Stimulated activated naive B cell treated with anti-CD40 and anti-IgM and Interleukin-4, amounts not matched to agents 10 μg/mL and 1 μg/mL and 100 μg/mL, for 72 hours (primary cell): ENCODE results near the gene DCAF12.
"Not testable (repeated sequence)": the region's sequence is repeated elsewhere in the genome, so short reads cannot be mapped to it uniquely, and the experiment has no call there.

ENCODE experiments used
- ATAC-seq, 2 donors: fragments of 150-1000 bp; cut with Tn5 transposase; replicated peaks; 2 replicates each; pipeline ENCODE4 v1.10.0; 2021; ENCODE audit warnings: moderate library complexity in 1 of 2
- DNase-seq: peaks from one replicate; pipeline ENCODE4 v3.0.0; 2021
- H3K27ac Mint-ChIP-seq: one replicate; pipeline ENCODE4 v1.8.0; 2022; ENCODE audit warnings: mild to moderate bottlenecking, mixed read lengths
- H3K27me3 Mint-ChIP-seq, 2 donors: one replicate each; pipeline ENCODE4 v1.8.0; 2022; ENCODE audit warnings: mixed read lengths in 2 of 2
- H3K36me3 Mint-ChIP-seq, 2 donors: one replicate each; pipeline ENCODE4 v1.8.0; 2022; ENCODE audit warnings: mixed read lengths in 2 of 2, mild to moderate bottlenecking in 1 of 2
- H3K4me1 Mint-ChIP-seq, 2 donors: one replicate each; pipeline ENCODE4 v1.8.0; 2022; ENCODE audit warnings: mixed read lengths in 2 of 2, mild to moderate bottlenecking in 1 of 2
- H3K4me3 Mint-ChIP-seq, 2 donors: one replicate each; pipeline ENCODE4 v1.8.0; 2022; ENCODE audit warnings: mild to moderate bottlenecking in 2 of 2, mixed read lengths in 2 of 2, moderate library complexity in 1 of 2
- H3K9me3 Mint-ChIP-seq, 2 donors: one replicate each; pipeline ENCODE4 v1.8.0; 2022; ENCODE audit warnings: mixed read lengths in 2 of 2, mild to moderate bottlenecking in 1 of 2

Gene DCAF12

DNA sequence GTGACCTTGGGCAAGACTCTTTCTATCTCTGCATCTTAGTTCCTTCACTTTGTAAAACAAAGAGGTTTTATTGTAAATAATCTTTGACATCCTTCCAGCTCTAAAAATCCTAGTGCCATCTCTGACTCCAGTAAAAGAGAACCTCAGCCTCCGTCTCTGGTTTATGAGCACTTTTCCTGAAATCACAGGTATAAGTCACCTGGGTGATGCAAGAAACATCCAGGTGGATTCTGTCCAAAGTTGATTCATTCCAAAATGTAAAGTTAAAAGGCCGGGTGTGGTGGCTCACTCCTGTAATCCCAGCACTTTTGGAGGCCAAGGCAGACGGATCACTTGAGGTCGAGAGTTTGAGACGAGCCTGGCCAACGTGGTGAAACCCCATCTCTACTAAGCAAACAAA lies 56.7 kb downstream of the DCAF12 start:
- no peak for DNase-seq
- no peaks in the 10 kb centered on the region for H3K36me3 Mint-ChIP-seq

DNA sequence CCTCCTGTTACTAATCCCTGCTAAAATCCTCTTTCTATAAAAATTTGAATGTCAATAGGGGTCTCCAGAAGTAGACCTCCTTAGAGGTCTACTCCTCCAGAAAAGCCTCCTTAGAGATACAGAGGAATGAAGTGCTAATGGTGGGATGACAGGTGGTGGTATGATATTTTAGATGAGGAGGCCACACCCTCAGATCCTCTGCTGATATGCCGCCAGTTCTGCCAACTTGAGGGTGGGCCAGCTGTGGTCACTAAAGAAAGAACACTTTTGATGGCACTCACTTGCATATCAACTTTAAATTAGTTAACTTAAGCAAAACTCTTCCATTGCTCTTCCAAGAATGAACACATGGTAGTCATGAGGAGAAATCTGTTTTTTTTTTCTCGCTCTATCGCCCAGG lies 61.0 kb downstream of the DCAF12 start:
- Mint-ChIP-seq H3K4me3 (no peak overlapping the region), H3K4me1 (no peaks in the 10 kb centered on the region), H3K9me3 (no peaks in the 10 kb centered on the region), H3K27ac (no peak overlapping the region), H3K36me3 (no peaks in the 10 kb centered on the region), H3K27me3 (peaks cover 5 to 34% of the 10 kb centered on the region in 2 donors)
- no peak for DNase-seq
- no peak for ATAC-seq

More for the DNA sequence above, 56.7 kb downstream of the DCAF12 start:
- H3K4me3 Mint-ChIP-seq, result no peak overlapping the region
- no peak for ATAC-seq
- no peaks in the 10 kb centered on the region for H3K4me1 Mint-ChIP-seq
- peaks cover 18 to 59% of the 10 kb centered on the region in 2 donors for H3K27me3 Mint-ChIP-seq
- H3K27ac Mint-ChIP-seq, result no peak overlapping the region
- H3K9me3 Mint-ChIP-seq, result no peaks in the 10 kb centered on the region

DNA sequence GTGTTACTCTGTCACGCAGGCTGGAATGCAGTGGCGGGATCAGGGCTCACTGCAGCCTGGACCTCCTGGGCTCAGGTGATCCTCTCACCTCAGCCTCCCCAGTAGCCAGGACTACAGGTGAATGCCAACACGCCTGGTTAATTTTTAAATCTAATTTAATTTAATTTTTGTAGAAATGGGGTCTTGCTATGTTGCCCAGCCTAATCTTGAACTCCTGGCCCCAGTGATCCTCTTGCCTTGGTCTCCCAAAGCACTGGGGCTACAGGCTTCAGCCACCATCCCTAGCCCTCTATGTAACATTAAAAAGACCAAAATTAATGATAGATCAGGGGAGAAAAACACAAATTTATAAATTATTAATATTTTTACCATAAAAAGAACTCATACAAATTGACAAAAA lies 66.5 kb downstream of the DCAF12 start:
- no peak overlapping the region for H3K4me3 Mint-ChIP-seq
- ATAC-seq, result no peak
- peaks cover 13 to 25% of the 10 kb centered on the region in 2 donors for H3K27me3 Mint-ChIP-seq
- no peak for DNase-seq
- H3K36me3 Mint-ChIP-seq, result no peaks in the 10 kb centered on the region
- H3K4me1 Mint-ChIP-seq, result no peaks in the 10 kb centered on the region
- no peak overlapping the region for H3K27ac Mint-ChIP-seq
- H3K9me3 Mint-ChIP-seq, result no peaks in the 10 kb centered on the region

DNA sequence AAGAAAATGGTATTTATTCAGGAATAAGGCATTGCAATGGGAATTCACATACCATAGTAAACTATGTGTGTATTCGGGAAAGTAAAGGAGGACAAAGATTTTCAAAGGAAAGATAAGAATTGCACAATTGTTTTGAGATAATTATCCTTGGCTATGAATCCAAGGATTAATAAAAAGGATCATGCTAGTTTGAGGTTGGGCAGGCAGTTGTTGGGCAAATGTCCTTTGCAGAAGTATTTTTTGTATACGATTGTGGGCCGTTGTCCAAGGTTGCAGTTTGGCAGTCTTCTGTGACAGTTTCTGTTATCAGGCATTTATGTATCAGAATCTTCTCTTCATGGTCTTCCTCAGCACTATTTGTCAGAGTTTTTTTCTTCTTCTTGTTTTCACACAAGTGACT lies 67.2 kb downstream of the DCAF12 start:
- H3K27me3 Mint-ChIP-seq, result peaks cover 8 to 19% of the 10 kb centered on the region in 2 donors
- H3K36me3 Mint-ChIP-seq, result no peaks in the 10 kb centered on the region
- no peaks in the 10 kb centered on the region for H3K4me1 Mint-ChIP-seq
- ATAC-seq, result no peak
- no peak for DNase-seq
- no peak overlapping the region for H3K4me3 Mint-ChIP-seq
- no peaks in the 10 kb centered on the region for H3K9me3 Mint-ChIP-seq
- H3K27ac Mint-ChIP-seq, result no peak overlapping the region

DNA sequence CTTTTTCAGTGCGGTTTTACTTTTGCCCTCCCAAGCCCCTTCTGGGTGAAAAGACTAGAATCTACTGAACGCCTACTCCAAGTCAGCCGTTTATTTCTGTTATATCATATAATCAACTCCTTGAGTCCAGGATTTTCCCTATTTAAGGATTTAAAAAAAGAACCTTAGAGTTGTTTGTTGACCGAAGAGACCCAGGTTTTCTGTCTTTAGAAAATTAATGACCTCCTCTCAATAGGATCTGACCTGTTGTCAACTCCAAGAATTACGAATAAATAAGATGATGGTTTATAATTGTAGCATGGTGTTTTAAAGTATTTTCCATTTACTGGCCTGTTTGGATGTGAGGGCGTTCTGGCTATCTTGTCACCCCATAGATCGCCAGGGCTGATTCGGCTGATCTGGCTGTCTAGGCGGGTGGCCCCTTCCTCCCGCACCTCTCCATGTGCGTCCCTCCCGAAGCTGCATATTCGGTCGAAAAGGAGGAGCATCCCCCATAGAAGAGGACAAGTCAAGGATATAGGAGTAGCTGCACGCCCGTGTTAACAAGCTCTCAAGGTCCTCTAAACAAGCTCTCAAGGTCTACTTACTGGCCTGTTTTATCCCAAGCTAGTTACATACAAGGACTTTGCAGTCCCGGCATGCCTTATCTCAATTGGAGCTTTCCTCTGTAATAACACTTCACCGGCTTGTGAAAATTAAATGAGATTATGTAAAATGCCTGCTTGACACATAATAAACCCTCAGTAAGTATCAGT lies 76.7 kb downstream of the DCAF12 start:
- Mint-ChIP-seq H3K4me1 (peaks cover 16 to 18% of the 10 kb centered on the region in 2 donors), H3K36me3 (peaks cover 2 to 11% of the 10 kb centered on the region in 2 donors), H3K27me3 (peaks cover 0 to 8% of the 10 kb centered on the region in 2 donors), H3K4me3 (peak overlapping the region; percentile 88 to 93), H3K27ac (peak overlapping the region; percentile 99), H3K9me3 (no peaks in the 10 kb centered on the region)
- DNase-seq (no peak), ATAC-seq (no peak)

DNA sequence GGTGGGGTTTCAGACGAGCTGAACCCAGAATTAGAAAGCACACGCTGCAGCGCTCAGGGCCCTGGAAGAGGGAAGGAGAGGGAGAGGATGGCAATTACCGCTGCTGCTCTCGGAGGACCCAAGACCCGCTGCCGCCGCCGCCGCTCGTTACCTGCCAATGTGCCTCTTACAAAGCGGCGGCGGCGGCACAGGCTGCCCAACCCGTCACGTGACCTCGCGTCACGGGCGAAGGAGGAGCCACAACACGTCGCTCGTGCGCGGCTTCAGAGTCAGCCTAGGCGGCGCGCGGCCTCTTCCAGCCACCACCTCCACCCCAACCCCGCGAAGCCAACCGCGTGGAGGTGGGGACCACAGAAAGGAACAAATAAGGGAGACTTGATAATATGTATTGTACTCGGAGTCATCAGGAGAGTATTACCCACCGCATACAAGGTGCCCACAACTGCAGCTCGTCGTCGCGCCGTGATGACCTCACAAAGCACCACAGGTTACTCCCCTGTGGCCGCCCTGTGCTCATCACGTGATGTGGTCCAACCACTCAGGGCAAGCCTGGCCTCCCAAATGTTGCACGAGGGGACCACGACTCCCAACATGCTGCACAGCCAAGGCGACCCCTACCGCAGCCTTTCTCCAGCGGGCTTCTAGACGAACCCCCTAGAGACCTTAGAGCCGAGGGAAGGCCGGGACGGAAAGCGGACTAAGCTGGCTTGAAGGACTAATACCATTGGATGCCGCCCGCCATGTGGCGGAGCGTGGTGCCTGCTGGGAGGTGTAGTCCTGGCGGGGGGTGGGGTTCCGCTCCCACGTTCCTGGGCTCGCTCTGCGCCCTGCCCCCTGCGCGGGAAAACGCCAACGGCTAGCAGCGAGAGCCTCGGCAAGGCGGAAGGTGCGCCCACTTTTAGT lies 77.5 kb downstream of the DCAF12 start, which contains the start of gene UBAP2:
Gene UBAP2 (minus strand): TSS at position 161 of the 903 bp plus-strand sequence. CDS start 31,739 bp downstream, outside the sequence.
- Mint-ChIP-seq H3K36me3 (peaks cover 2 to 11% of the 10 kb centered on the region in 2 donors), H3K4me1 (peaks cover 16 to 18% of the 10 kb centered on the region in 2 donors), H3K9me3 (no peaks in the 10 kb centered on the region), H3K27me3 (peaks cover 0 to 8% of the 10 kb centered on the region in 2 donors), H3K27ac (peak within 1 kb of the TSS; percentile 99), H3K4me3 (peak within 1 kb of the TSS; percentile 88 to 93)
- peak; percentile 94 for DNase-seq
- peak; percentile 82 to 88 for ATAC-seq

DNA sequence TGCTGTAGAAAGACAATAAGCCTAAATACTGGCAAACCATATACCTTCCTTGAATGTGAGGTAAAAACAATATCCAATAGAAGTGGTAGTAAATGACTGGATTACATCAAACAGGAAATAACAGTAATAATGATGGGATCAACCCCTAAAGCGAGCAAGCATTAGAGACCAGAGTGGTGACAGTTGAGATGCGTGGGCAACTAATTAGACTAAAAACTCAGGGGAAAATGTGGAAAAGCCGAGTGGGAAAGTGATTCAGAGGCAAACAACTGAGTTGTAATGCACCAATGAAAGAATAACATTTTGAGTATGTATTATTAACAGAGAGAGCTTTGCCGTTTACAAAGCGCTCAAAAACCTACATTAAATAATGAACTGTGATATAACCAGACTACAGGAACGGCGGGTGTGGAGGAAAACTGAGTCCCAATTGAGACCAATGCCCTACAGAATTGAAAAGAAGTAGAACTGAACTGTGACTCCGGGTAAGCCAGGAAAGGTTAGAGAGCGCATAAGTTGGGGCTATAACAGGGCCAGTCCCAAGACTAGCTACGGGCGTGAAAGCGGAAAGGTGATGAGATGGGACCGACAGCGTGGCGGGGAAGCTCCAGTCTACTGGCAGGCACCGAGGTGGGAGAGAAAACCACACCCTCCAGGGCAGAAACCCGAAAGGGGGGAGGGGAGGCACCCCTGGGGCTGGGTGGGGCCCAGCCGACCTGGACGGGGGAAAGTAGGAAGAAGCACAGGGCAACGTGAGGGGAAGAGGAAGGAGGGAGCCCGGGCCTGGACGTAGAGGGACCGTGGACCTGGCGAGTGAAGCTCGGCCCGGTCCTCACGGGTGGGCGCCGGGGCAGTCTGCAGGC lies 78.4 kb downstream of the DCAF12 start:
- peak overlapping the region; percentile 88 to 93 for H3K4me3 Mint-ChIP-seq
- peak overlapping the region; percentile 99 for H3K27ac Mint-ChIP-seq
- peak; percentile 40 to 50 for ATAC-seq
- peaks cover 16 to 18% of the 10 kb centered on the region in 2 donors for H3K4me1 Mint-ChIP-seq
- H3K27me3 Mint-ChIP-seq, result peaks cover 0 to 8% of the 10 kb centered on the region in 2 donors
- H3K36me3 Mint-ChIP-seq, result peaks cover 2 to 12% of the 10 kb centered on the region in 2 donors
- peak; percentile 52 for DNase-seq
- no peaks in the 10 kb centered on the region for H3K9me3 Mint-ChIP-seq

DNA sequence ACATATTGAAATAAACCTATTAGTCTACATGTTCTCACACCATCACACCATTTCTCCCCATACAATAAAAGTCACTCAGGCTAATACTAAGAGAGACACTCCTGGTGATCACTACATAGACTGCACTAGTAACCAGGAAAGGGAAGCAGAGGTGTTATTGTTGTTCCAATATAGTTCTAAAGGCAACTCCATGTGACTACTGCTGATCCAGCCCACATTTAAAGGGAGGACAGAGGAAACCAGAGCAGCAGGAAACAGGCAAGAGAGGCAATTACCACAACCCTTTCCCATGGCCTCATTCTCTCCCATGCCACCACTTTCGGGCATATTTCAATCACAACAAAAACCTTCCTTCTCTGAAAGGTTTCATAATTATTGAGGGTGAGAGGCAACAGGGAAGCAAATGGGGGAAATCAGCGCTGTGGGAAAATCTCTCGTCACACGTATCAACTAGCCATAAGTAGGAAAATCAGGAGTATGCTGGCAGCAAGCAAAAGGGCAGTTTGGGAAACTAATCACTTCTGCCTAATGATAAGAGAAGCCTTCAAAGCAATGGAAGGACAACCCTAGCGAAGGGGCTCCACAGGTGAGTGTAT lies 79.6 kb downstream of the DCAF12 start:
- peak overlapping the region; percentile 77 to 88 for H3K4me3 Mint-ChIP-seq
- peaks cover 0 to 2% of the 10 kb centered on the region in 2 donors for H3K27me3 Mint-ChIP-seq
- ATAC-seq, result no peak
- no peak for DNase-seq
- H3K9me3 Mint-ChIP-seq, result no peaks in the 10 kb centered on the region
- peaks cover 3 to 17% of the 10 kb centered on the region in 2 donors for H3K36me3 Mint-ChIP-seq
- H3K4me1 Mint-ChIP-seq, result peaks cover 16 to 18% of the 10 kb centered on the region in 2 donors
- peak overlapping the region; percentile 25 for H3K27ac Mint-ChIP-seq

DNA sequence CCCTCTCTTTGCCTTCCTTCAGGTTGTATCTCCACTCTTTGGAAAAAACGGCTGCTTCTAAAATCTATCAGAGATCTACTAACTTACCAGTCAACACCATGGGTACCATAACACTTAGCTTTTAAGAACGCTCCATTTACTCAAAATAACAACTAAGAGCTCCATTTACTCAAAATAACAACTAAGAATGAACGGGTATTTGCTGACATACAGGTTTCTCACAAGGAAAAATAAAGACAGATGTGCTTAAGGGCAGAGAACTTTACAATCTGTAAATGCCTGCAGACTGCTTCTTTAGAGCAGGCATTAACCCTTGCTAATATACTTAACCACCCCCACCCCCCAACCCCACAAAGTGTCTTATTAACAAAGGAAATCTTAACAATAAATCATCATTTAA lies 80.6 kb downstream of the DCAF12 start:
- no peaks in the 10 kb centered on the region for H3K9me3 Mint-ChIP-seq
- no peak for DNase-seq
- no peak overlapping the region for H3K4me3 Mint-ChIP-seq
- peaks cover 16 to 18% of the 10 kb centered on the region in 2 donors for H3K4me1 Mint-ChIP-seq
- no peak overlapping the region for H3K27ac Mint-ChIP-seq
- ATAC-seq, result no peak
- peaks cover 10 to 25% of the 10 kb centered on the region in 2 donors for H3K36me3 Mint-ChIP-seq
- H3K27me3 Mint-ChIP-seq, result no peaks in the 10 kb centered on the region

DNA sequence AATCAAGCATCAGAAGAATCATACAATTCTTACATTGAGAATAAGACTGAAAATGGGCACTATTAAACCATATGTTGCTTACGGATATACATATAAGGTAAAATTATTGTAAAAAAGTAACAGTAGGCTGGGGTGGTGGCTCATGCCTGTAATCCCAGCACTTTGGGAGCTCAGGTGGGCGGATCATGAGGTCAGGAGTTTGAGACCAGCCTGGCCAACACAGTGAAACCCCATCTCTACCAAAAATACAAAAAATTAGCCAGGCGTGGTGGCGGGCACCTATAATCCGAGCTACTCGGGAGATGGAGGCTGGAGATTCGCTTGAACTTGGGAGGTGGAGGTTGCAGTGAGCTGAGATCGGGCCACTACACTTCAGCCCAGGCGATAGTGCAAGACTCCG lies 84.4 kb downstream of the DCAF12 start:
- H3K27ac Mint-ChIP-seq, H3K27me3 Mint-ChIP-seq, H3K9me3 Mint-ChIP-seq, DNase-seq, ATAC-seq, H3K4me3 Mint-ChIP-seq: not testable (repeated sequence)
- Mint-ChIP-seq H3K4me1 (peaks cover 10 to 14% of the 10 kb centered on the region in 2 donors), H3K36me3 (peaks cover 19 to 40% of the 10 kb centered on the region in 2 donors)

DNA sequence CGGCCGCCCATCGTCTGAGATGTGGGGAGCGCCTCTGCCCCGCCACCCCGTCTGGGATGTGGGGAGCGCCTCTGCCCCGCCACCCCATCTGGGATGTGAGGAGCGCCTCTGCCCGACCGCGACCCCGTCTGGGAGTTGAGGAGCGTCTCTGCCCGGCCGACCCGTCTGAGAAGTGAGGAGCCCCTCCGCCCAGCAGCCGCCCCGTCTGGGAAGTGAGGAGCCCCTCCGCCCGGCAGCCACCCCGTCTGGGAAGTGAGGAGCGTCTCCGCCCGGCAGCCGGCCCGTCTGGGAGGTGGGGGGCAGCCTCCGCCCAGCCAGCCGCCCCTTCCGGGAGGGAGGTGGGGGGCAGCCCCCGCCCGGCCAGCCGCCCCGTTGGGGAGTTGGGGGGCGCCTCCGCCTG lies 87.6 kb downstream of the DCAF12 start:
- H3K4me1 Mint-ChIP-seq, H3K27me3 Mint-ChIP-seq, H3K4me3 Mint-ChIP-seq, H3K27ac Mint-ChIP-seq, ATAC-seq, DNase-seq, H3K9me3 Mint-ChIP-seq: not testable (repeated sequence)
- H3K36me3 Mint-ChIP-seq, result peaks cover 23 to 40% of the 10 kb centered on the region in 2 donors

DNA sequence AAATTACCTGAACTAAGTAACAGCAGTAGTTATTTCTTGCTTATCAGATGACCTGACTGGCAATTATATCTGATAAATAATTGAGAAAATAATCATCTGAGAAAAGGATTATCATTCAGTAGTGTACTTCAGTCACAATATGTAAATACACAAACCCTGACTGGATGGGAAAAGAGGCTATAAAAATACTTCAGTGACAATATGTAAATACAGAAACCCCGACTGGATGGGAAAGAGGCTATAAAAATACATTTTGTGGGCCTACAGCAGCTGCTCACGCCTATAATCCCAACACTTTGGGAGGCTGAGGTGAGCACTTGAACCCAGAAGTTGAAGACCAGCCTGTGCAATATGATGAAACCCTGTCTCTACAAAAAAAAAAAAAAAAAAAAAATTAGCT lies 88.9 kb downstream of the DCAF12 start:
- H3K4me1 Mint-ChIP-seq, result peaks cover 1 to 6% of the 10 kb centered on the region in 2 donors
- no peaks in the 10 kb centered on the region for H3K9me3 Mint-ChIP-seq
- no peak overlapping the region for H3K4me3 Mint-ChIP-seq
- ATAC-seq (no peak), DNase-seq (no peak)
- H3K27ac Mint-ChIP-seq, result no peak overlapping the region
- H3K27me3 Mint-ChIP-seq, result no peaks in the 10 kb centered on the region
- H3K36me3 Mint-ChIP-seq, result peaks cover 26 to 42% of the 10 kb centered on the region in 2 donors

DNA sequence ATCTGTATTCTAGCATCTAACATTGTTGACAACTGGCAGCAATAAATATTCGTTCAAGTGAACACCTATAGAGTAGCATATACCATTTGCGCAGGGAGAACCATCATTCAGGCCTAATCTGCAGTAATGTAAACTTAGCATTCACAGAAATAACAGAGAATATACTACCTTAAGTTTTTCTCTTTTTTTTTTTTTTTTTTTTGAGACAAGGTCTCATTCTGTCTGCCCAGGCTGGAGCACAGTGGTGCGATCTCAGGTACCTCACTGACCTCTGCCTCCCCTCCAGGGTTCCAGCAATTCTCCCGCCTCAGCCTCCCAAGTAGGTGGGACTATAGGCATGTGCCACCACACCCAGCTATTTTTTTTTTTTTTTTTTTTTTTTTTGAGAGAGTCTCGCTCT lies 89.9 kb downstream of the DCAF12 start:
- ATAC-seq (no peak), DNase-seq (no peak)
- Mint-ChIP-seq H3K27ac (no peak overlapping the region), H3K4me1 (peaks cover 4 to 6% of the 10 kb centered on the region in 2 donors), H3K9me3 (no peaks in the 10 kb centered on the region), H3K4me3 (no peak overlapping the region), H3K36me3 (peaks cover 30 to 46% of the 10 kb centered on the region in 2 donors), H3K27me3 (no peaks in the 10 kb centered on the region)
